Coronary artery (tissue), 2 donors: ENCODE results near the gene SMARCA4.

Experiments used
- DNase-seq: peaks from one replicate; pipeline ENCODE4 v3.0.0-alpha.2; 2017; ENCODE audit warnings: low spot score
- H3K27ac ChIP-seq, 2 donors: fragments of 200-600 bp; sonication (generic); one replicate each; pipeline ENCODE4 v1.5.1; 2016 to 2019
- H3K4me3 ChIP-seq: fragments of 200-600 bp; sonication (generic); 2 replicates; pipeline ENCODE4 v1.5.1; 2016; ENCODE audit warnings: mild to moderate bottlenecking, moderate library complexity
- CTCF ChIP-seq: fragments of 200-600 bp; sonication (generic); IDR thresholded peaks from one replicate; pipeline ENCODE4 v1.5.1; 2019; ENCODE audit warnings: antibody characterized with exemption

SMARCA4 gene

GRCh38 chr19:10961073-10961860, 437 bp downstream of the SMARCA4 start:
- Histone ChIP-seq H3K27ac (peak overlapping the region; percentile 55 to 95), H3K4me3 (peak overlapping the region; percentile 97)
- no peak for DNase-seq
- no peak for TF ChIP-seq CTCF

- TF ChIP-seq CTCF, result no peak
- H3K4me3 ChIP-seq, result no peak overlapping the region
- no peak overlapping the region for H3K27ac ChIP-seq
- DNase-seq, result no peak
Measured at GRCh38 chr19:10962863-10963262, 2.0 kb downstream of the SMARCA4 start.

- DNase-seq, result no peak
- Histone ChIP-seq H3K27ac (no peak overlapping the region), H3K4me3 (no peak overlapping the region)
- no peak for TF ChIP-seq CTCF
Measured at GRCh38 chr19:10963865-10964264, 3.0 kb downstream of the SMARCA4 start.

DNA sequence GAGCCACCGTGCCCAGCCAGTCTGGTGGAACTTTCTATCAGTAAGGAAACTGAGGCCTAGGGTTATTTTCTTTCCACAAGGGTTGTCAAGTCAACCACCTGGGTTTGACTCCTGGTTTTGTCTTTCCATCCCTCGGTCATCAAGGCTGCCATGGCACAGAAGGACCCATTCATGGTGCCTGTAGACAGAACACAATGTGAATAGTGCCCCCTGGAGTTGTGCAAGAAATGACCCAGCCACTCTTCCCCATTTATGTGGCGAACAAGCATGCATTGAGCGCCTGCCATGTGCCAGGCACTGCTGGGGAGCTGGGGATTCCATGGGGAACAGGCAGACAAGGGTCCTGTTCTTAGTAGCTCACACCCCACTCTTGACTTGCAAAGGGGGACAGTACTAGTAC, 4.1 kb downstream of the SMARCA4 start:
- H3K4me3 ChIP-seq, result no peak overlapping the region
- TF ChIP-seq CTCF, result no peak
- no peak overlapping the region for H3K27ac ChIP-seq
- DNase-seq, result no peak

DNA sequence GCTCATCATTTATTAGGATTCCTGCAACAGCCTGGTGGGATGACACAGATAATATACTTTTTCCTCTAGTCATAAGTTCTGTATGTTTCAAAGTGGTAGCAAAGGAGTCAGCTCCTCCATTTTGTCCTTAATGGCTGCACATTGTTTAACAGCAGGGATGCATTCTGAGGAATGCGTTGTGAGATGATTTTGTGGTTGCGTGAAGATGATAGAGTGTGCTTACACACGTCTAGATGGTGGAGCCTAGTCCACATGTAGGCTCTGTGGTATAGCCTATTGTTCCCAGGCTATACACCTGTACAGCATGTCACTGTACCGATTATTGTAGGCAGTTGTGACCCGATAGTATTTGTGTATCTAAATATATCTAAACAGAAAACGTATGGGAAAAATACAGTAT, 4.6 kb downstream of the SMARCA4 start:
- no peak overlapping the region for H3K4me3 ChIP-seq
- TF ChIP-seq CTCF, result no peak
- H3K27ac ChIP-seq, result no peak overlapping the region
- DNase-seq, result no peak

GRCh38 chr19:10966809-10967208, 6.0 kb downstream of the SMARCA4 start:
- Histone ChIP-seq H3K27ac (no peak overlapping the region), H3K4me3 (no peak overlapping the region)
- no peak for TF ChIP-seq CTCF
- DNase-seq, result no peak

- DNase-seq, result no peak
- Histone ChIP-seq H3K27ac (no peak overlapping the region), H3K4me3 (no peak overlapping the region)
- no peak for TF ChIP-seq CTCF
Measured at GRCh38 chr19:10968527-10969135, 7.8 kb downstream of the SMARCA4 start.
